ENCODE results near the gene TDRD3. TPM values are rescaled to one million over a fixed set of nuclear protein-coding genes. Genes with fewer than 3 reads are reported as not detected.

Gene TDRD3
- total RNA-seq, 1 experiment from 2014 or later, result 5.8 TPM

DNA sequence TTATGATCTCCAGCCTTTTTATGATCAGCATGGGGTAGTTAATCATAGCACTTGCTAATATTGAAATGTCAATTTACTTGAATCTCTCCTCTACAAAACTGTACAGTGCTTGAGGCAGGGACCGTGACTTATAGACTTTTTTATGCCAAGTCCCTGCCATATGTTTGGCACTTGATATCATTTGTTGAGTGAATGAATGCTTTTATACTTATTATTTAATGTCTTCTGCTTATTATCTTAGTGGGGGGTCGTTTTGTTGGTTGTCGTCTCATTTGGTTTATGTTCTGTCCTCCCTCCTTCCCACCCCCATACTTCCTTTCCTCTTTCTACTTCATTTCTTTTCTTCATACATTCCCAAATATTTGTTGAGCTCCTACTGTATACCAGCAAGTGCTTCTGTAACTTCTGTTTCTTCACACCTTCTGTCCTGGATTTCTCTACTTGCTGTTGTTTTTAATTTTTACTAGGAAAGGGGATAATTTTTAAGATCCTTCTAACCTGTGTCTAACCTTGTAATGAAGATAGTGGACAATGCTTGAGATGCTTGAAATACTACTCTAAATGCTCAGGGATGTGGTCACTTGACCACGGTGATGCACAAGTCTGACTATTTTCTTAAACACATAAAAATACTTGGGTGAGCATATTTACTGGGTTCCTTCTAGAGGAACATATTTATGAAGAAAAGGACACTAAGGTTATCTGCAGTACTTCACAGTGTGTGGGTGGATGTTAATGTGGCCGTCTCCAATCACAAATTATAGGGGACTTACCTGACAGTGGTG lies 223.8 kb downstream of the TDRD3 start:
- Histone ChIP-seq H3K4me1 (ENCODE audit: insufficient read depth, low read length) (no peaks in the 10 kb centered on the region), H3K4me3 (ENCODE audit: low read length) (no peak overlapping the region), H3K79me2 (ENCODE audit: low read length) (no peaks in the 10 kb centered on the region), H3K27ac (ENCODE audit: low read length) (no peak overlapping the region), H3K9ac (ENCODE audit: low read length) (no peak overlapping the region), H3K4me2 (ENCODE audit: low read length) (no peak overlapping the region), H3K27me3 (ENCODE audit: low read length) (no peaks in the 10 kb centered on the region), H4K20me1 (ENCODE audit: low read length) (no peaks in the 10 kb centered on the region), H3K9me3 (ENCODE audit: low read length) (no peaks in the 10 kb centered on the region), H2AFZ (ENCODE audit: low read length) (no peak overlapping the region), H3K9me2 (replicated peaks; ENCODE audit: low read length) (no peaks in the 10 kb centered on the region), H3K36me3 (ENCODE audit: low read depth, low read length) (no peaks in the 10 kb centered on the region), H3F3A (ENCODE audit: low read length, unreplicated experiment) (no peaks in the 10 kb centered on the region)
- ChIA-PET CTCF (no interaction called here), POLR2A (ENCODE audit: unreplicated experiment) (no interaction called here)
- intact Hi-C loops (cut with micrococcal nuclease), result loop anchor here (10.0 kb wide), 1 partner anchor 644 kb away; no protein-coding TSS in a partner anchor
- DNase-seq (no peak), ATAC-seq (no peak)
- TF ChIP-seq EZH2phosphoT487 (IDR thresholded peaks at IDR 0.05; ENCODE audit: borderline replicate concordance, low read length) (no peak), CTCF (conservative IDR thresholded peaks at IDR 0.05; ENCODE audit: low read depth, low read length) (no peak), EZH2 (IDR thresholded peaks at IDR 0.05; ENCODE audit: low read length, unreplicated experiment) (no peak)
- no TSS peak for BruUV-seq (replicated peaks)

DNA sequence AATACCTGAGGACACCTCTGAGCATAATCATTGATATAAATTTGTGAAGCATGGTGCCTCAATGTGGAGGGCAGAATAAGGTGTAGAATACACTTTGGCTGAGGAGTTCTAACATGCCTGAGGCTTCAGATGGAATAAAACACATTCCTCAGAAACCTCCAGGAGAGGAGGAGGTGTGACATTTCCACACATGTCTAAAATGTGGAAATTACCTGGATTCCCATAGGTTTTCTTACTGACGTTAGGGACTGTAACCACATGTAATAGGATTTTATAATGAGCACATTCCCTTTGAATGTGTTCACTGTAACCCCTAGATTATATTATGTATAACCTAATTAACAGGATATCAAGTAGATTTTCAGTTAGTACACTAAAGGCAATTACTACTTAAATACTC lies 226.1 kb downstream of the TDRD3 start:
- no peaks in the 10 kb centered on the region for H3K4me1 ChIP-seq (ENCODE audit: insufficient read depth, low read length)
- H3K36me3 ChIP-seq (ENCODE audit: low read depth, low read length), result no peaks in the 10 kb centered on the region
- H3F3A ChIP-seq (ENCODE audit: low read length, unreplicated experiment), result no peaks in the 10 kb centered on the region
- no TSS peak for BruUV-seq (replicated peaks)
- H2AFZ ChIP-seq (ENCODE audit: low read length), result no peak overlapping the region
- H3K79me2 ChIP-seq (ENCODE audit: low read length), result no peaks in the 10 kb centered on the region
- DNase-seq (no peak), ATAC-seq (no peak)
- H4K20me1 ChIP-seq (ENCODE audit: low read length), result no peaks in the 10 kb centered on the region
- H3K27me3 ChIP-seq (ENCODE audit: low read length), result no peaks in the 10 kb centered on the region
- no peak overlapping the region for H3K4me2 ChIP-seq (ENCODE audit: low read length)
- H3K4me3 ChIP-seq (ENCODE audit: low read length), result no peak overlapping the region
- ChIA-PET POLR2A (ENCODE audit: unreplicated experiment) (no interaction called here), CTCF (no interaction called here)
- intact Hi-C loops (cut with micrococcal nuclease), result loop anchor here (10.0 kb wide), 1 partner anchor 642 kb away; no protein-coding TSS in a partner anchor
- H3K9me2 ChIP-seq (replicated peaks; ENCODE audit: low read length), result no peaks in the 10 kb centered on the region
- TF ChIP-seq EZH2phosphoT487 (IDR thresholded peaks at IDR 0.05; ENCODE audit: borderline replicate concordance, low read length), result no peak
- TF ChIP-seq EZH2 (IDR thresholded peaks at IDR 0.05; ENCODE audit: low read length, unreplicated experiment), result no peak
- no peak for TF ChIP-seq CTCF (conservative IDR thresholded peaks at IDR 0.05; ENCODE audit: low read depth, low read length)
- no peak overlapping the region for H3K27ac ChIP-seq (ENCODE audit: low read length)
- no peaks in the 10 kb centered on the region for H3K9me3 ChIP-seq (ENCODE audit: low read length)
- no peak overlapping the region for H3K9ac ChIP-seq (ENCODE audit: low read length)

Other genes starting within 250 kb of the TDRD3 start
- gene DIAPH3, start 233.3 kb upstream of the TDRD3 start, total RNA-seq (2014; rRNA removed), result 7.6 and 10.1 TPM in 2 replicates